Neural cell (in vitro differentiated cells): ENCODE data around the gene TSPAN16.

Experiments used
- CTCF ChIP-seq: fragments of 450-650 bp; IDR thresholded peaks from 2 replicates; pipeline ENCODE4 v1.5.1; 2014; ENCODE audit warnings: antibody characterized with exemption, mild to moderate bottlenecking, moderate library complexity; ENCODE audit not compliant: poor library complexity, severe bottlenecking
- EP300 ChIP-seq: fragments of 450-650 bp; conservative IDR thresholded peaks from 2 replicates; pipeline ENCODE4 v1.6.1; 2014; ENCODE audit warnings: antibody characterized with exemption, mild to moderate bottlenecking, moderate library complexity; ENCODE audit not compliant: poor library complexity, severe bottlenecking
- EZH2 ChIP-seq: fragments of 200-600, 300-800 bp; shearing (Covaris generic), sonication (generic); IDR thresholded peaks from 2 replicates; pipeline ENCODE4 v1.6.1; 2014; ENCODE audit warnings: antibody characterized with exemption, low read length, borderline replicate concordance, mild to moderate bottlenecking; ENCODE audit not compliant: insufficient read depth, poor library complexity, severe bottlenecking
- POLR2AphosphoS5 ChIP-seq: IDR thresholded peaks from 2 replicates; pipeline ENCODE4 v1.6.1; 2012
- REST ChIP-seq: IDR thresholded peaks from 2 replicates; pipeline ENCODE4 v1.6.1; 2012; ENCODE audit warnings: borderline replicate concordance
- SMC3 ChIP-seq: fragments of 450-650 bp; conservative IDR thresholded peaks from 2 replicates; pipeline ENCODE4 v1.6.1; 2014; ENCODE audit warnings: antibody characterized with exemption, mild to moderate bottlenecking, moderate library complexity; ENCODE audit not compliant: poor library complexity
- TAF1 ChIP-seq: IDR thresholded peaks from 2 replicates; pipeline ENCODE4 v1.6.1; 2012; ENCODE audit warnings: low read depth

- TF ChIP-seq EZH2 = no peak
- TF ChIP-seq CTCF = no peak
- no peak for TF ChIP-seq REST
- no peak for TF ChIP-seq SMC3
- no peak for TF ChIP-seq POLR2AphosphoS5
- no peak for TF ChIP-seq EP300
- TF ChIP-seq TAF1 = no peak
Measured at GRCh38 chr19:11257846-11258380, 38.0 kb upstream of the TSPAN16 start.
